Measurements from ENCODE around the gene ZDHHC6.

DNA sequence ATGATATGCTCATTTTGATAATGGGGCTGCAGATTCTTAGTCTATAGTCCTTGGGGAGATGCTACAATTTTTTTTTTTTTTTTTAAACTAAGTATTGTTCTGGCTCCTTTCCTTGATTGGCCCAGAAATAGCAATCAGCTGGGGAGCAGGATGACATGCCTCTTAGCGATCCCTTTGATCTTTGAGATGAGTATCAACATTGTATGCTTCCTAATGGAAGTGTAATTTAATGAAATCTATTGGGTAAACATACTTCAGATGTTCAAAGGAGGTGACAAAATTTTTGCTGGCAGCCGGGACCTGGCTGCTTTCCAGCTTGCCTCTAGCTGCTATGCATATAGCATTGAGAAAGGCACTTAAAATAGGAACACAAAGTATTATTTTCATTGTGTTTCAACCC lies 43.8 kb upstream of the ZDHHC6 start:
- TF ChIP-seq POLR2A (IDR thresholded peaks at IDR 0.05; ENCODE audit: low read length) (no peak), KDM1A (IDR thresholded peaks at IDR 0.05; ENCODE audit: low read depth) (no peak), JUN (IDR thresholded peaks at IDR 0.05) (no peak), MAZ (IDR thresholded peaks at IDR 0.05; ENCODE audit: borderline replicate concordance, low read depth, low read length) (no peak), RCOR1 (IDR thresholded peaks at IDR 0.05; ENCODE audit: low read depth, low read length) (no peak), PHF8 (IDR thresholded peaks at IDR 0.05; ENCODE audit: borderline replicate concordance, low read depth) (no peak), CEBPB (IDR thresholded peaks at IDR 0.05) (no peak), SMC3 (IDR thresholded peaks at IDR 0.05) (no peak), JUNB (IDR thresholded peaks at IDR 0.05) (no peak)
- TF ChIP-seq, protein P1, sequence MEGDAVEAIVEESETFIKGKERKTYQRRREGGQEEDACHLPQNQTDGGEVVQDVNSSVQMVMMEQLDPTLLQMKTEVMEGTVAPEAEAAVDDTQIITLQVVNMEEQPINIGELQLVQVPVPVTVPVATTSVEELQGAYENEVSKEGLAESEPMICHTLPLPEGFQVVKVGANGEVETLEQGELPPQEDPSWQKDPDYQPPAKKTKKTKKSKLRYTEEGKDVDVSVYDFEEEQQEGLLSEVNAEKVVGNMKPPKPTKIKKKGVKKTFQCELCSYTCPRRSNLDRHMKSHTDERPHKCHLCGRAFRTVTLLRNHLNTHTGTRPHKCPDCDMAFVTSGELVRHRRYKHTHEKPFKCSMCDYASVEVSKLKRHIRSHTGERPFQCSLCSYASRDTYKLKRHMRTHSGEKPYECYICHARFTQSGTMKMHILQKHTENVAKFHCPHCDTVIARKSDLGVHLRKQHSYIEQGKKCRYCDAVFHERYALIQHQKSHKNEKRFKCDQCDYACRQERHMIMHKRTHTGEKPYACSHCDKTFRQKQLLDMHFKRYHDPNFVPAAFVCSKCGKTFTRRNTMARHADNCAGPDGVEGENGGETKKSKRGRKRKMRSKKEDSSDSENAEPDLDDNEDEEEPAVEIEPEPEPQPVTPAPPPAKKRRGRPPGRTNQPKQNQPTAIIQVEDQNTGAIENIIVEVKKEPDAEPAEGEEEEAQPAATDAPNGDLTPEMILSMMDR (IDR thresholded peaks at IDR 0.05) = no peak
- TF ChIP-seq, protein P2, sequence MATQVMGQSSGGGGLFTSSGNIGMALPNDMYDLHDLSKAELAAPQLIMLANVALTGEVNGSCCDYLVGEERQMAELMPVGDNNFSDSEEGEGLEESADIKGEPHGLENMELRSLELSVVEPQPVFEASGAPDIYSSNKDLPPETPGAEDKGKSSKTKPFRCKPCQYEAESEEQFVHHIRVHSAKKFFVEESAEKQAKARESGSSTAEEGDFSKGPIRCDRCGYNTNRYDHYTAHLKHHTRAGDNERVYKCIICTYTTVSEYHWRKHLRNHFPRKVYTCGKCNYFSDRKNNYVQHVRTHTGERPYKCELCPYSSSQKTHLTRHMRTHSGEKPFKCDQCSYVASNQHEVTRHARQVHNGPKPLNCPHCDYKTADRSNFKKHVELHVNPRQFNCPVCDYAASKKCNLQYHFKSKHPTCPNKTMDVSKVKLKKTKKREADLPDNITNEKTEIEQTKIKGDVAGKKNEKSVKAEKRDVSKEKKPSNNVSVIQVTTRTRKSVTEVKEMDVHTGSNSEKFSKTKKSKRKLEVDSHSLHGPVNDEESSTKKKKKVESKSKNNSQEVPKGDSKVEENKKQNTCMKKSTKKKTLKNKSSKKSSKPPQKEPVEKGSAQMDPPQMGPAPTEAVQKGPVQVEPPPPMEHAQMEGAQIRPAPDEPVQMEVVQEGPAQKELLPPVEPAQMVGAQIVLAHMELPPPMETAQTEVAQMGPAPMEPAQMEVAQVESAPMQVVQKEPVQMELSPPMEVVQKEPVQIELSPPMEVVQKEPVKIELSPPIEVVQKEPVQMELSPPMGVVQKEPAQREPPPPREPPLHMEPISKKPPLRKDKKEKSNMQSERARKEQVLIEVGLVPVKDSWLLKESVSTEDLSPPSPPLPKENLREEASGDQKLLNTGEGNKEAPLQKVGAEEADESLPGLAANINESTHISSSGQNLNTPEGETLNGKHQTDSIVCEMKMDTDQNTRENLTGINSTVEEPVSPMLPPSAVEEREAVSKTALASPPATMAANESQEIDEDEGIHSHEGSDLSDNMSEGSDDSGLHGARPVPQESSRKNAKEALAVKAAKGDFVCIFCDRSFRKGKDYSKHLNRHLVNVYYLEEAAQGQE (IDR thresholded peaks at IDR 0.05) = no peak
- TF ChIP-seq, protein P3, sequence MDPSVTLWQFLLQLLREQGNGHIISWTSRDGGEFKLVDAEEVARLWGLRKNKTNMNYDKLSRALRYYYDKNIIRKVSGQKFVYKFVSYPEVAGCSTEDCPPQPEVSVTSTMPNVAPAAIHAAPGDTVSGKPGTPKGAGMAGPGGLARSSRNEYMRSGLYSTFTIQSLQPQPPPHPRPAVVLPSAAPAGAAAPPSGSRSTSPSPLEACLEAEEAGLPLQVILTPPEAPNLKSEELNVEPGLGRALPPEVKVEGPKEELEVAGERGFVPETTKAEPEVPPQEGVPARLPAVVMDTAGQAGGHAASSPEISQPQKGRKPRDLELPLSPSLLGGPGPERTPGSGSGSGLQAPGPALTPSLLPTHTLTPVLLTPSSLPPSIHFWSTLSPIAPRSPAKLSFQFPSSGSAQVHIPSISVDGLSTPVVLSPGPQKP (IDR thresholded peaks at IDR 0.05; ENCODE audit: low read depth, low read length) = no peak
- TF ChIP-seq, protein P4, sequence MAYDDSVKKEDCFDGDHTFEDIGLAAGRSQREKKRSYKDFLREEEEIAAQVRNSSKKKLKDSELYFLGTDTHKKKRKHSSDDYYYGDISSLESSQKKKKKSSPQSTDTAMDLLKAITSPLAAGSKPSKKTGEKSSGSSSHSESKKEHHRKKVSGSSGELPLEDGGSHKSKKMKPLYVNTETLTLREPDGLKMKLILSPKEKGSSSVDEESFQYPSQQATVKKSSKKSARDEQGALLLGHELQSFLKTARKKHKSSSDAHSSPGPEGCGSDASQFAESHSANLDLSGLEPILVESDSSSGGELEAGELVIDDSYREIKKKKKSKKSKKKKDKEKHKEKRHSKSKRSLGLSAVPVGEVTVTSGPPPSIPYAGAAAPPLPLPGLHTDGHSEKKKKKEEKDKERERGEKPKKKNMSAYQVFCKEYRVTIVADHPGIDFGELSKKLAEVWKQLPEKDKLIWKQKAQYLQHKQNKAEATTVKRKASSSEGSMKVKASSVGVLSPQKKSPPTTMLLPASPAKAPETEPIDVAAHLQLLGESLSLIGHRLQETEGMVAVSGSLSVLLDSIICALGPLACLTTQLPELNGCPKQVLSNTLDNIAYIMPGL (CRISPR knock-in tag; IDR thresholded peaks at IDR 0.05; ENCODE audit: borderline replicate concordance) = no peak
- TF ChIP-seq, protein P5, sequence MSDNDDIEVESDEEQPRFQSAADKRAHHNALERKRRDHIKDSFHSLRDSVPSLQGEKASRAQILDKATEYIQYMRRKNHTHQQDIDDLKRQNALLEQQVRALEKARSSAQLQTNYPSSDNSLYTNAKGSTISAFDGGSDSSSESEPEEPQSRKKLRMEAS (IDR thresholded peaks at IDR 0.05) = no peak
